ENCODE results near the gene RPS14. TPM values are rescaled to one million over a fixed set of nuclear protein-coding genes. Genes with fewer than 3 reads are reported as not detected.

RPS14 gene
- total and polyA plus RNA-seq, 2 of the 4 experiments (the other 2 are of a cell fraction), result 6,296 to 7,310 TPM

- Histone ChIP-seq H3K79me1 (ENCODE audit: low read depth in 1 of 2, low read length in 2 of 2) (no peaks in the 10 kb centered on the region), H3K9me1 (ENCODE audit: insufficient read depth, low read length) (peaks cover 3% of the 10 kb centered on the region; the same call in 1 of the 2 replicates), H4K5ac (ENCODE audit: low read depth, low read length) (no peak overlapping the region), H4K91ac (ENCODE audit: insufficient read depth, low read depth, low read length) (no peak overlapping the region), H3K27ac (ENCODE audit: insufficient read depth, low read length) (no peak overlapping the region), H3K4ac (ENCODE audit: low read depth, low read length) (no peak overlapping the region), H3K4me3 (ENCODE audit: insufficient read depth, low read depth, low read length) (no peak overlapping the region), H2AFZ (replicated peaks; ENCODE audit: low read length, poor library complexity) (no peak overlapping the region), H3K18ac (ENCODE audit: low read depth, low read length) (no peak overlapping the region), H2AK5ac (ENCODE audit: low read depth, low read length) (no peak overlapping the region), H3K9ac (ENCODE audit: low read depth, low read length) (no peak overlapping the region), H3K4me2 (ENCODE audit: low read depth, low read length) (no peak overlapping the region), H2BK120ac (ENCODE audit: low read depth, low read length) (no peak overlapping the region), H3K4me1 (ENCODE audit: control insufficient read depth, insufficient read depth, low read length) (no peaks in the 10 kb centered on the region), H4K20me1 (ENCODE audit: insufficient read depth, low read length) (no peaks in the 10 kb centered on the region), H4K8ac (ENCODE audit: low read depth in 2 of 2, low read length in 2 of 2) (no peak overlapping the region), H2BK15ac (ENCODE audit: low read depth, low read length) (no peak overlapping the region), H3K56ac (ENCODE audit: extremely low read depth, insufficient read depth, low read length) (no peak overlapping the region), H2BK5ac (ENCODE audit: low read depth, low read length, poor library complexity, severe bottlenecking) (no peak overlapping the region), H3K9me3 (ENCODE audit: control insufficient read depth, insufficient read depth, low read length) (no peaks in the 10 kb centered on the region), H3K23ac (ENCODE audit: low read depth, low read length) (no peak overlapping the region), H3K14ac (replicated peaks; ENCODE audit: low read depth, low read length) (no peak overlapping the region), H2AK9ac (replicated peaks; ENCODE audit: low read depth, low read length, poor library complexity) (no peak overlapping the region), H3K27me3 (ENCODE audit: control insufficient read depth, insufficient read depth, low read length) (0 out of 2 replicates have a peak, but pooled peaks cover 1% of the 10 kb centered on the region), H3K36me3 (ENCODE audit: control insufficient read depth, insufficient read depth, low read length) (no peaks in the 10 kb centered on the region), H2BK20ac (ENCODE audit: low read depth, low read length) (no peak overlapping the region)
- DNase-seq (peak; percentile 16), ATAC-seq (ENCODE audit: low read depth) (no peak)
- in situ Hi-C loops (cut with MboI; ENCODE audit: low sequenced_read_pairs), result no loop called here
- ChIA-PET POLR2A (ENCODE audit: unreplicated experiment) (no interaction called here), CTCF (no interaction called here)
- dilution Hi-C loops (cut with HindIII; ENCODE audit: low sequenced_read_pairs, unreplicated experiment), result no loop called here
- TF ChIP-seq MAZ (IDR thresholded peaks at IDR 0.05; ENCODE audit: borderline replicate concordance, low read depth, low read length), result no peak
- no peak for TF ChIP-seq POLR2A (IDR thresholded peaks at IDR 0.05; ENCODE audit: low read depth, low read length)
- no peak for TF ChIP-seq RCOR1 (IDR thresholded peaks at IDR 0.05; ENCODE audit: insufficient replicate concordance, low read length)
- no peak for TF ChIP-seq USF2 (IDR thresholded peaks at IDR 0.05; ENCODE audit: low read depth, low read length)
- TF ChIP-seq BHLHE40 (IDR thresholded peaks at IDR 0.05; ENCODE audit: low read depth, low read length), result no peak
- no peak for TF ChIP-seq RAD21 (IDR thresholded peaks at IDR 0.05; ENCODE audit: low read length)
- no peak for TF ChIP-seq MAFK (IDR thresholded peaks at IDR 0.05; ENCODE audit: low read depth, low read length)
- no peak for TF ChIP-seq FOS (IDR thresholded peaks at IDR 0.05; ENCODE audit: low read depth, low read length)
- TF ChIP-seq RFX5 (IDR thresholded peaks at IDR 0.05; ENCODE audit: low read depth, low read length), result peak; percentile 95
- intact Hi-C loops (cut with micrococcal nuclease), result no loop called here
- no CpG with 5 or more reads among the region's 5 CpGs for WGBS, 2 experiments (ENCODE audit: extremely low coverage in 2 of 2, insufficient read length in 1 of 2)
- BruUV-seq (replicated peaks), result no TSS peak
Measured at GRCh38 chr5:150411245-150411979, 38.1 kb downstream of the RPS14 start.
